Lower lobe of right lung (tissue), 2 donors: ENCODE results near the gene RAB3IP. TPM values are rescaled to one million over a fixed set of nuclear protein-coding genes. Genes with fewer than 3 reads are reported as not detected.

Experiments
- ATAC-seq, 2 donors: fragments of 200-7000 bp; cut with Tn5 transposase; one replicate each; pipeline ENCODE4 v1.9.1; 2020 to 2022; ENCODE audit warnings: mild to moderate bottlenecking in 2 of 2, moderate library complexity in 2 of 2
- DNase-seq: peaks from one replicate; pipeline ENCODE4 v3.0.0-alpha.2; 2020
- H3K27ac ChIP-seq: fragments of 200-600 bp; one replicate; pipeline ENCODE4 v1.8.0; 2022
- H3K27me3 ChIP-seq: fragments of 200-600 bp; one replicate; pipeline ENCODE4 v1.8.0; 2022; ENCODE audit warnings: low read depth
- H3K36me3 ChIP-seq: fragments of 200-600 bp; one replicate; pipeline ENCODE4 v1.8.0; 2022; ENCODE audit warnings: mild to moderate bottlenecking
- H3K4me1 ChIP-seq: fragments of 200-600 bp; one replicate; pipeline ENCODE4 v1.8.0; 2022
- H3K4me3 ChIP-seq: fragments of 200-600 bp; one replicate; pipeline ENCODE4 v1.8.0; 2022; ENCODE audit warnings: mild to moderate bottlenecking
- H3K9me3 ChIP-seq: fragments of 200-600 bp; one replicate; pipeline ENCODE4 v1.8.0; 2022
- intact Hi-C: fragments of 100-400 bp; cut with DNase I; formaldehyde crosslinking; loops from one replicate; pipeline ENCODE4 v1.11.0; 2022
- total RNA-seq: library from RNA; stranded (reverse); fragmentation: NEBNext Ultra II Directional; extraction: Animal tissue kit (Norgen Biotek cat#: 25700); gene quantifications from one replicate; pipeline ENCODE4 v1.2.1, GENCODE V29; 2021
- TF ChIP-seq, protein P1 (sequence below): fragments of 200-600 bp; IDR thresholded peaks from one replicate; pipeline ENCODE4 v1.8.0; 2022; ENCODE audit warnings: antibody characterized with exemption, mild to moderate bottlenecking
- donor health status: DM: no; HTN: yes; CAD: no; lungs with severe emphysema.

The RAB3IP gene
- total RNA-seq, 1 donor from 2014 or later: 28.2 TPM

DNA sequence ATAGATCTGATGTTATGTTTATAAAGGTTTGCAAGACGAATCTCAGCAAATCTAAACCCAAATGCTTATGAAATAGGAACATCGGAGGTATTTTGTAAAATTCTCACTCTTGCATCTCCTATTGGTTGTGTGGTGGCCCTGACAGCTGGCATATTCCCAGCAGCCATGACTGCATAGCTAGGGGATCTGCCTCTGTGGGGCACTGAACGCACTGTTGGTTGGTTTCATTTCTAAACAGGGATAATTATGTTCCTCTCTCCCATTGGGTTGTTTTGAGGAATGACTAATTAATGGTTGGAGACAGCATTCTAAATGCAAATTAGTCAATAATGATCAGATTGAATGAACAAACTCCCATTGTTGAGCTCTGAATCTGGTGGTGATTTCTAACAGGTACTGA is 36.8 kb upstream of the RAB3IP start:
- ATAC-seq (no peak), DNase-seq (no peak)
- H3K4me1 ChIP-seq: no peaks in the 10 kb centered on the region
- no peaks in the 10 kb centered on the region for H3K27me3 ChIP-seq
- intact Hi-C loops: no loop called here
- TF ChIP-seq, protein P1, sequence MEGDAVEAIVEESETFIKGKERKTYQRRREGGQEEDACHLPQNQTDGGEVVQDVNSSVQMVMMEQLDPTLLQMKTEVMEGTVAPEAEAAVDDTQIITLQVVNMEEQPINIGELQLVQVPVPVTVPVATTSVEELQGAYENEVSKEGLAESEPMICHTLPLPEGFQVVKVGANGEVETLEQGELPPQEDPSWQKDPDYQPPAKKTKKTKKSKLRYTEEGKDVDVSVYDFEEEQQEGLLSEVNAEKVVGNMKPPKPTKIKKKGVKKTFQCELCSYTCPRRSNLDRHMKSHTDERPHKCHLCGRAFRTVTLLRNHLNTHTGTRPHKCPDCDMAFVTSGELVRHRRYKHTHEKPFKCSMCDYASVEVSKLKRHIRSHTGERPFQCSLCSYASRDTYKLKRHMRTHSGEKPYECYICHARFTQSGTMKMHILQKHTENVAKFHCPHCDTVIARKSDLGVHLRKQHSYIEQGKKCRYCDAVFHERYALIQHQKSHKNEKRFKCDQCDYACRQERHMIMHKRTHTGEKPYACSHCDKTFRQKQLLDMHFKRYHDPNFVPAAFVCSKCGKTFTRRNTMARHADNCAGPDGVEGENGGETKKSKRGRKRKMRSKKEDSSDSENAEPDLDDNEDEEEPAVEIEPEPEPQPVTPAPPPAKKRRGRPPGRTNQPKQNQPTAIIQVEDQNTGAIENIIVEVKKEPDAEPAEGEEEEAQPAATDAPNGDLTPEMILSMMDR: no peak
- no peaks in the 10 kb centered on the region for H3K36me3 ChIP-seq
- H3K27ac ChIP-seq: no peak overlapping the region
- no peaks in the 10 kb centered on the region for H3K9me3 ChIP-seq
- no peak overlapping the region for H3K4me3 ChIP-seq

DNA sequence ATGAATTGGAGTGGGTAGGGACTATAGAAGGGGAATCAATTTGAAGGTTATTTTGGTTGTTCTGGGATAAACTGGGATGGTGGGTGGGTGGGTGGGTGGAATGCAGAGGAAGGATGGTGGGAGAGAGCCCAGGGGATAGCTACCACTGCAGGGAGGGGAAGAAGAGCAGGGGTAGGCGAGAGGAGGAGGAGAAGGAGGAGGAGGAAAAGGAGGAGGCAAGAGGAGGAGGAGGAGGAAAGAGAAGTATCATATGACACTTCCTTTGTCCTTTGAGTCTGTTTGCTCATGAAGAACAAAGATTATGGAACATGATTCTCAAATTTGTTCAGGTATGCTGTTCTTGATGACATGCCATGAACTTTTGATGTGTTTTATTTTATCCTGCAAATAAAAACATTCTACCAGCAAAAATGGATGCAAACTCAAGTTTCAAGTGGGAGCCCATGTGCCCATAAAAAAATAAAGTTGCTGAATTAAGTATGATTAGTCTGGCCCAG is 35.5 kb upstream of the RAB3IP start:
- H3K4me1 ChIP-seq: no peaks in the 10 kb centered on the region
- intact Hi-C loops: no loop called here
- no peaks in the 10 kb centered on the region for H3K9me3 ChIP-seq
- no peak overlapping the region for H3K27ac ChIP-seq
- H3K4me3 ChIP-seq: no peak overlapping the region
- TF ChIP-seq, protein P1: no peak
- no peaks in the 10 kb centered on the region for H3K36me3 ChIP-seq
- no peak for ATAC-seq
- no peaks in the 10 kb centered on the region for H3K27me3 ChIP-seq
- no peak for DNase-seq

DNA sequence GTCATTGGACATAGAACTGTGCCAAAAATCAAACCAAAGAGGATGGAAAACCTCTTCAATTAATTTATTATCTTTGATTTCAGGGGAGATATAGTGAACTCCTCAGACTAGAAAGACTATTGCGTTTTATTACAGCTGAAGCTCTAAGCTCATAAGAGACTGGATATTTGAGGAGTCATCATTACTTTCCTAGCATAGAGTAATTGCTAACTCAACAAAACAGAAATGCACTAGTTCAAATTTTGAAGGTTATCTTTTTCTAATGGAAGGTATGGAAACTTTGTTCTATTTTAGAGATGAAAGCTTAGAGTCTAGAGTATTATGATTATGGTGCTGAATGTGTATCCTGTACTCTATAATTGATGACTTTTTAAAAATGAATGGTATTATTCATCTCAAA is 34.3 kb upstream of the RAB3IP start:
- TF ChIP-seq, protein P1: no peak
- Histone ChIP-seq H3K4me3 (no peak overlapping the region), H3K36me3 (no peaks in the 10 kb centered on the region), H3K27me3 (no peaks in the 10 kb centered on the region), H3K9me3 (no peaks in the 10 kb centered on the region), H3K4me1 (no peaks in the 10 kb centered on the region), H3K27ac (no peak overlapping the region)
- ATAC-seq (no peak), DNase-seq (no peak)
- intact Hi-C loops: no loop called here

DNA sequence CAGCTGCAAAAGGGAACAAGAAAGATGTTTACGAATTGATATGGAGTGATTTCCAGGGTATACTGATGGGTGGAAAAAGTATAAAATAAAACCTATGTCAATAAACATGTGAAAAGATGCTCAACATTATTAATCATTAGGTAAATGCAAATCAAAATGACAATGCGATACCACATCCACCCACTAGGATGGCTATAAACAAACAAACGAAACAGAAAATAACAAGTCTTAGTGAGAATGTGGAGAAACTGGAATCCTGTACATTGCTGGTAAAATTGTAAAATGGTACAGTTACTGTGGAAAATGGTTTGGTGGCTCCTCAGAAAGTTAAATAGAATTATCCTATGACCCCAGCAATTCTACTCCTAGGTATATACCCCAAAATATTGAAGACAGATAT is 30.0 kb upstream of the RAB3IP start:
- intact Hi-C loops: no loop called here
- no peak for ATAC-seq

DNA sequence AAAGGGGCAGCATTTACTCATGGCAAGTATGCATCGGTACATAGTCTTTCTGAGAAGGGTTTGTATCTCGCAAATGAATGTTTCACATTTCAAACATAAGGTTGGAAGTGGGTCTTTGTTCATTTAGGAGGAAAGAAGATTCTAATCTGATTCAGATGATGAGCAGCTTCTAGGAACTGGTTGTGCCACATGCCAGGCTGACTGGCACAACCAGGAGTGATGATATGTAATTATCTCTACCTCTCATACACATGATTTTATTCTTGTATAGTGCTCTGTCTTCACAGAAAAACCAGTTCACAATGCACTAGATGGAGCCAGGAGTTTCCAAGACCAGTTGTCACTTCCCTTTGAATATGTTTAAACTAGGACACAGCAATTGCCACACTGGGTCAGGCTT is 25.8 kb upstream of the RAB3IP start:
- intact Hi-C loops: no loop called here
- Histone ChIP-seq H3K4me1 (no peaks in the 10 kb centered on the region), H3K27me3 (no peaks in the 10 kb centered on the region), H3K4me3 (no peak overlapping the region), H3K36me3 (no peaks in the 10 kb centered on the region), H3K9me3 (no peaks in the 10 kb centered on the region), H3K27ac (no peak overlapping the region)
- DNase-seq (no peak), ATAC-seq (no peak)
- TF ChIP-seq, protein P1: no peak

More for the DNA sequence above, 30.0 kb upstream of the RAB3IP start:
- no peaks in the 10 kb centered on the region for H3K4me1 ChIP-seq
- H3K4me3 ChIP-seq: no peak overlapping the region
- no peaks in the 10 kb centered on the region for H3K9me3 ChIP-seq
- H3K36me3 ChIP-seq: no peaks in the 10 kb centered on the region
- TF ChIP-seq, protein P1: no peak
- H3K27ac ChIP-seq: no peak overlapping the region
- no peaks in the 10 kb centered on the region for H3K27me3 ChIP-seq
- DNase-seq: no peak

DNA sequence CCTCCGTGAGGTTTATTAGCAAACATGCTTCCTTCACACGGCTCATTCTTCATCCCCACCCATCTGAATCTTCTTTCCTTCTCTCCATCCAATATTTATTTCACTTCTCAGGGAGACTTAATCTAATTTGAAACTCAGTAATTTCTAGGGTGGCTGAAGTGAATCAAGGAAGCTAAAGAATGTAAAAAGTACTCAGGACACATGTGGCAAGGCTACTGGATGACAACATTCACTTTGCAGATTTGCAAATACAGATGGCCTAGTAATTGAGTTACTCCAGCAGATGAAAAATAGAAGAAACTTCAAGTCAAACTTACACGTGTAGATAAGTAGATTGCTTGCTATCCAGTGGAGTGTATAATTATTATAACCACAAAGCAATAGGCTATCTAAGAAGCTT is 24.1 kb upstream of the RAB3IP start:
- Histone ChIP-seq H3K4me3 (no peak overlapping the region), H3K4me1 (no peaks in the 10 kb centered on the region), H3K36me3 (no peaks in the 10 kb centered on the region), H3K27me3 (no peaks in the 10 kb centered on the region), H3K9me3 (no peaks in the 10 kb centered on the region), H3K27ac (no peak overlapping the region)
- intact Hi-C loops: no loop called here
- TF ChIP-seq, protein P1: no peak
- ATAC-seq: no peak
- DNase-seq: no peak
